Neural cell (in vitro differentiated cells): ENCODE results near the gene WDR38.
A peak's percentile ranks its signal among the peaks of the same experiment; 100 is the strongest.

Source experiments
- CTCF ChIP-seq: fragments of 450-650 bp; IDR thresholded peaks from 2 replicates; pipeline ENCODE4 v1.5.1; 2014; ENCODE audit warnings: antibody characterized with exemption, mild to moderate bottlenecking, moderate library complexity; ENCODE audit not compliant: poor library complexity, severe bottlenecking
- EZH2 ChIP-seq: fragments of 200-600, 300-800 bp; shearing (Covaris generic), sonication (generic); IDR thresholded peaks from 2 replicates; pipeline ENCODE4 v1.6.1; 2014; ENCODE audit warnings: antibody characterized with exemption, low read length, borderline replicate concordance, mild to moderate bottlenecking; ENCODE audit not compliant: insufficient read depth, poor library complexity, severe bottlenecking

- TF ChIP-seq CTCF (peak; percentile 67), EZH2 (no peak)
These were observed 8.3 kb downstream of the WDR38 start, which contains the start of the genes ARPC5L and RPL35 for GRCh38 chr9:124861342-124862229.
